T-helper 17 cell (primary cell): ENCODE results near the gene MAB21L3. TPM values are rescaled to one million over a fixed set of nuclear protein-coding genes. Genes with fewer than 3 reads are reported as not detected.

ENCODE experiments used
- ATAC-seq: fragments of 150-1000 bp; cut with Tn5 transposase; 2 replicates; pipeline ENCODE4 v1.10.0; 2021; ENCODE audit warnings: mild to moderate bottlenecking, moderate library complexity
- DNase-seq, 3 donors: peaks; one replicate each; pipeline versions ENCODE4 v3.0.0 to v3.0.0-alpha.2; 2020 to 2021
- H3K9me3 ChIP-seq: one replicate; pipeline ENCODE4 v1.7.0; 2013; ENCODE audit warnings: low read length, mild to moderate bottlenecking; ENCODE audit not compliant: control insufficient read depth, poor library complexity, severe bottlenecking
- H3K27ac Mint-ChIP-seq: one replicate; pipeline ENCODE4 v1.8.0; 2022; ENCODE audit warnings: mild to moderate bottlenecking, moderate library complexity, mixed read lengths
- H3K27me3 Mint-ChIP-seq: one replicate; pipeline ENCODE4 v1.8.0; 2022; ENCODE audit warnings: mixed read lengths
- H3K36me3 Mint-ChIP-seq: one replicate; pipeline ENCODE4 v1.8.0; 2022; ENCODE audit warnings: low read depth, mixed read lengths
- H3K4me1 Mint-ChIP-seq: one replicate; pipeline ENCODE4 v1.8.0; 2022; ENCODE audit warnings: mild to moderate bottlenecking, mixed read lengths
- H3K4me3 Mint-ChIP-seq: one replicate; pipeline ENCODE4 v1.8.0; 2022; ENCODE audit warnings: mild to moderate bottlenecking, moderate library complexity, mixed read lengths
- total RNA-seq, 4 donors: library from RNA in 2 of 4; stranded (reverse) in 2 of 4; gene quantifications; one replicate each; pipeline ENCODE4 v1.2.3 and lab custom pipeline; 2022 to 2026

Gene MAB21L3
- not detected for total RNA-seq
- 0 reads per million in 2 donors for total RNA-seq (lab: John Stamatoyannopoulos, UW)

DNA sequence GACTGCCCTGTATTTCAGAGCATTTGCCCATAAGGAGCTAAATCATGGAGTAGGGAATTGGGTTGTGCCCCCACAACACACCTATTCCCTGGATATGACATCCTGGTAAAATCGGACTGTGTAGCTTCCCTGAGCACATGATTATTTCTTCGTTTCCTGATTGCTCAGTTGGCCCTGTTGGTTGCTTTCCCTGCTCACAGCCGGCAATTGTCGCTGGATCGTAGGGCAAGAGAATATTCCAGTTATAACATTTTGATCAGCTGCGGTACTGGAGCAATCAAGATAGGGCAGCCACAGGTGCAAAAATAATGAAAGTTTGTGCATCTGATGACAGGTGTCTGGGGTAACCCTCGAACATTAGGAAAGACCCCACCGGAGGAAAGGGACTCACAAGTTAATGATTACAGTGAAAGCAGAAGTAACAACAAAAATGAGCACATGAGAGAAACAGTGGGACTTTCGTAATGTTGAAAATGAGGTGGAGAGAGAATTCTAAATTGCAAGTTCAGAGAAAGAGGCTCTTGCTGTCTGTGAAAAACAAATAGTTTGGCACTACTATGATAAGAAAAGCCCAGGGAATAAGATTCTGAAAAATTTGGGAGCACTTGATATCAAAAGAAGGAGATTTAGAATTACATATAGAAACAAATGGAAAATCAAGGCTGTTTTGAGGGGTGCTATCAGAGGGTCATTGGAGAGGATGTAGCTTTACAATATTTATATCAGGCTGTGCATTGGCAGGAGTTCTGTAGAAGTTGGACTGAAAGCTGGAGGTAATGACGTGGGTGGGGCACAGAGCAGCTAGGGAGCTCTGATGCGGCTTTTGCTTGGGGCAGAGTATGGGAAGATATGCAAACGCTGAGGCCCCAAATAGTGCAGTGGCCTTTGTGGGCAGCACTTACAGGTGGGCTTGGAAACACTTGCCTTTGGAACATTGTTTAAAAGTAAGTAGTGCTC, at the start of gene MAB21L3:
MAB21L3 (plus strand) TSS at position 833 of the 957 bp plus-strand sequence. CDS start 1,217 bp downstream, outside the sequence.
- ATAC-seq (no peak), DNase-seq (no peak)
- H3K9me3 ChIP-seq, result no peaks in the 10 kb centered on the region
- H3K36me3 Mint-ChIP-seq, result no peaks in the 10 kb centered on the region
- H3K4me1 Mint-ChIP-seq, result peaks cover 3% of the 10 kb centered on the region
- no peak within 1 kb of the TSS for H3K4me3 Mint-ChIP-seq
- H3K27ac Mint-ChIP-seq, result no peak within 1 kb of the TSS
- peaks cover 58% of the 10 kb centered on the region for H3K27me3 Mint-ChIP-seq

DNA sequence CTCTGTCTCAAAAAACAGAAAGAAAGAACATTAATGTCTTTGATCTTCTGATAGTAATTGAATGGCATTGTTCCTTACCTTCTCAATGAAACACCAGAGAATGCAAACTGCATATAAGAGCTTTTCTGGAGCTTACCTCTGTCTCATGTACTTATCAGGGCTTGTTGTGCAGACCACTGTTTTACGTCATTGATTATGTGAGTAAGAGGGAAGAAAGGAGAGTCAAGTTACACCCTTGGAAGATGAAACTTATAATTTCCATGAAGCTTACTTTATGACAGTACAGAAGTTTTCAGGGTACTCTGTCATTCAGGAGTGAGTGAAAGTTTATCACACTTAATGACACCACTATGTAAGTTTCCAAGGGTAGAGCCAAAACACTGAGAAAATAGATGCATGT, 49.0 kb upstream of the MAB21L3 start:
- Mint-ChIP-seq H3K27ac (no peak overlapping the region), H3K4me3 (no peak overlapping the region), H3K27me3 (peaks cover 6% of the 10 kb centered on the region), H3K36me3 (peaks cover 2% of the 10 kb centered on the region), H3K4me1 (no peaks in the 10 kb centered on the region)
- DNase-seq, result no peak
- no peak for ATAC-seq
- H3K9me3 ChIP-seq, result no peaks in the 10 kb centered on the region

DNA sequence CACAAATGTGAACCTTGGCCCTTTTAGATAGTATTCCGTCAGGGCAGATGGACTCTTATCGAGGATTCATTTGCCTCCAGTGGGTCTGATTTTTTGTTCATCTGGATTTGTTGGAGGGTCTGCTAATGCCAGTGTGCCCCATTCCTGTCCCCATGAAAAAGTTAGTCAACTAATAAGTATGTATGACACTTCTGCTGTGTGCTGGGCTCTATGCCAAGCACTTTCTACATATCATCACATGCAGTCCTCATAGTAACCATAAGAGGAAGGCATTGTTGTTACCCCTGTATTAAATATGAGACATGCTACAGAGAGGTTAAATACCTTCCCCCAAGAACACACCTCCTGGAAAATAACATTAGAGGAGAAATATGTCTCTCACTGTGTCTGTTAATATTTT, 46.6 kb upstream of the MAB21L3 start:
- Mint-ChIP-seq H3K27me3 (peaks cover 6% of the 10 kb centered on the region), H3K36me3 (peaks cover 2% of the 10 kb centered on the region), H3K4me3 (no peak overlapping the region), H3K4me1 (no peaks in the 10 kb centered on the region), H3K27ac (no peak overlapping the region)
- ATAC-seq (no peak), DNase-seq (no peak)
- H3K9me3 ChIP-seq, result no peaks in the 10 kb centered on the region

DNA sequence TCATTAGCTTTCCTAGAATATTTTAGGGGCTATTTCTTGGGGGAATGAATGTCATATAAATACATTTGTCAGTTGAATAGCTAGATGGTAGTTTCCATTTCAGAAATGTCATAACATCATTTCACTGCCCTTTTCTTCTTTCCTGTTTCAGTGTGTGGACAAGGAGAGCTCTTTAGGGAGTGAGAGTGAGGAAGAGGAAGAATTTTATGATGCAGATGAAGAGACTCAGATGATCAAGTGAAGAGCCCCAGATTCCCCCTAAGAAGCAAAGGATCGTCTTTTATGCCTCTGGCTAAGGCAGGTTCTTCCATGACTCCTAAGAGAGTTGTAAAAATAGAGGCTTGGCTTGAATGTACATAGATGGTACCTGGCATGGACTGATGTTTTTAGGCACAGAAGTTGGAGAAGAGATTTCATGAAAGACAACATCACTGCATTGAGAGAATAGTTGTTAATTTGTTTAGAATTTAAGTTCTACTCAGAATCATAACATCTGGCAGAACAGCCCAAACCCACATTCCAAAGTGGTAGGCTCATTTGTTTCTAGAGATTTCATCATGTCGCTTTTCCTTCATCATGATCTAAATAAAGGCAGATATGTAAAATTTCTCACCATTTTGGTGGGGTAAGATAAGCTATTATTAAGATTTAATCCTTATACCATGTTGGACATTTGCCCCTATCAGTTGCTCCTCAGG, 44.2 kb upstream of the MAB21L3 start:
- DNase-seq (no peak), ATAC-seq (no peak)
- H3K9me3 ChIP-seq, result no peaks in the 10 kb centered on the region
- Mint-ChIP-seq H3K4me1 (no peaks in the 10 kb centered on the region), H3K27ac (no peak overlapping the region), H3K4me3 (no peak overlapping the region), H3K27me3 (peaks cover 6% of the 10 kb centered on the region), H3K36me3 (peaks cover 2% of the 10 kb centered on the region)

DNA sequence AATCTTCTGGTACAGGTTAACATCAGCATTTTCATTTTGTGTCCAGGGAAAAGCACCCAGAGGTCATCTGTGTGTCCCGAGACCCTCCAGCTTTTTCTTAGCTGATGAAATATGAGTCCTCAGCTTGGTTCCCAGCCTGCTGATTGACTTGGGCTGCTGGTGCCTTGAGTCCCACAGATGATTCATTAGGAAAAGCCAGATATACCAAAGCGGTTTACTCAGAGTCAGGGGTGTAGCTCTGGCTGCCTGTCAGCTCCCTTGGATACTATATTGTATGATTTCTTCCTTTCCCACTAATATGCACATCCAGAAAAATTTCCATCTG, 43.7 kb upstream of the MAB21L3 start:
- no peaks in the 10 kb centered on the region for H3K9me3 ChIP-seq
- no peak overlapping the region for H3K27ac Mint-ChIP-seq
- H3K36me3 Mint-ChIP-seq, result peaks cover 2% of the 10 kb centered on the region
- no peaks in the 10 kb centered on the region for H3K4me1 Mint-ChIP-seq
- no peak overlapping the region for H3K4me3 Mint-ChIP-seq
- peaks cover 6% of the 10 kb centered on the region for H3K27me3 Mint-ChIP-seq
- no peak for ATAC-seq
- DNase-seq, result no peak

DNA sequence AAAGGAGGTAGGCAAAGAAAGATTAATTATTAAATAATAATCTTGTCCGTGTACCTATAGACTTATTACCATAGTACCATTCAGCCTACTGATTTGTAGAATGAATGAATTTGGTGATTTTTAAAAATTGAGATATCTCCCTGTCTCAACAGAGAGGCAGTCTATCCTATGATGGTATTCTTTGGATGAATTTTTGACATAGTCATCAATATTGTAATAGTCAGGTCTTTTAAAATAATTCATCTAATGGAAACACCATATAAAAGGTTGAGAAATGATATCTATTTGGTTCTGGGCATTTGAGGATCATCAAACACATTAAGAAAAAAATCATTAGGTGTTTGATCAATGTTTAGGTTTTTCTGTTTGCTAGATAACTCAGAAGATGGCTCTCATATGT, 35.6 kb upstream of the MAB21L3 start:
- H3K4me1 Mint-ChIP-seq, result no peaks in the 10 kb centered on the region
- ATAC-seq (no peak), DNase-seq (no peak)
- H3K9me3 ChIP-seq, result no peaks in the 10 kb centered on the region
- H3K27ac Mint-ChIP-seq, result no peak overlapping the region
- no peaks in the 10 kb centered on the region for H3K36me3 Mint-ChIP-seq
- no peak overlapping the region for H3K4me3 Mint-ChIP-seq
- peaks cover 6% of the 10 kb centered on the region for H3K27me3 Mint-ChIP-seq

DNA sequence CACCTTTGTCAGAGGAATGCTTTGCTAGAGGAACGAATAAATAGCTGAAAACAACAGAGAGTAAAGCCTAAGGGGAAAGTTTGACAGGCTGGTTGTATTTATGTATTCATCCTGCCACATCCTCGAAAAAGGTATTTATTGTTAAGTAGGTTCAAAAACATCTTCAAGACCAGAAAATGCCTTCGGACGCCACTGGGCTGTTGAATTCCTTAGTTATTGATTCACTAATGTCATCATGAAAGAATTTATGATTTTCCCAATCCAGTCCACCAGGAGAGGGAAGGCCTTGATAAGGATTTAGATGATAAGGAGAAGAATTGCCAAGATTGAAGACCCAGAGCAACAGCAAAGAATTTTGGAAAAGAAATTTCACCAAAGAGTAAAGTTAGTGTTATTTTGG, 35.2 kb upstream of the MAB21L3 start:
- no peaks in the 10 kb centered on the region for H3K9me3 ChIP-seq
- Mint-ChIP-seq H3K4me3 (no peak overlapping the region), H3K27me3 (peaks cover 6% of the 10 kb centered on the region), H3K36me3 (no peaks in the 10 kb centered on the region), H3K4me1 (no peaks in the 10 kb centered on the region), H3K27ac (no peak overlapping the region)
- ATAC-seq (no peak), DNase-seq (no peak)

DNA sequence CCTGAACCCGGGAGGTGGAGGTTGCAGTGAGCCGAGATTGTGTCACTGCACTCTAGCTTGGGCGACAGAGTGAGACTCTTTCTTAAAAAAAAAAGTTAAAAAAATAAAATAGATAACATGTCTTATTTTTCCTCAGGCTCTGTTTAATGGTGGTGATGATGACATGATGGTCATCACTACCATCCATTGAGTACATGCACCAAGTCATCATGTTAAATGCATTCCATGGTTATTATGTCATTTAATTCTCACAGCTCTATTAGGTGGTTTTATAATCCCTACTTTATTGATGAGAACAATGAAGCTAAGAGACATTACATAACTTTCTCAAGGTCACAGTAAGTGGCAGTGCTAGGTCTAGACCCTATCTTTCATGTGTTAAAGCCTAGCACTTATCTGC, 34.4 kb upstream of the MAB21L3 start:
- Mint-ChIP-seq H3K4me3 (no peak overlapping the region), H3K27me3 (peaks cover 6% of the 10 kb centered on the region), H3K27ac (no peak overlapping the region), H3K4me1 (no peaks in the 10 kb centered on the region), H3K36me3 (no peaks in the 10 kb centered on the region)
- H3K9me3 ChIP-seq, result no peaks in the 10 kb centered on the region
- DNase-seq (no peak), ATAC-seq (no peak)

DNA sequence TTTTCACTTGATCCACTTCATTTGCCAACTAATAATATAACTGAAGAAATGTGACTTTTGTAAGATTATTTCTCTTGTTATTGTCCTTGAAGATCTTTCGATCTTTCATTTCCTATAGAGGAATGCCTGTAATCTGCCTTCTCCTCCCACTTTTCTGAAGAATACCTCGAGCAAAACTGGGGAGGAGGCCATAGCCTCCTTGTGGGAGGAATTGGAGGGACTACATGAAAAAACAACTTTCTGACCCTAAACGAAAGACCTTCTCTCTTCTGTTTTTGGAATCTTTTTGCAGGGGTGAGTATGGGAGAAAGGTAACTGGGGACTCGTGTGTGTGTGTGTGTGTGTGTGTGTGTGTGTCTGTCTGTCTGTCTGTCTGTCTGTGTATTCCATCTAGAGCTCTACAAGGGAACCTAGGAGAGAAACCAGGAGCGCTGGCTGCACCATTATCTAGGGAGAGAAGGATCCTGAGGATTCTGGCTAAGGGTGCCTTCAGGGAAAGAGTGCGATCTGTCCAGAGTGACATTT, 32.4 kb upstream of the MAB21L3 start:
- peaks cover 6% of the 10 kb centered on the region for H3K27me3 Mint-ChIP-seq
- no peak overlapping the region for H3K27ac Mint-ChIP-seq
- H3K4me1 Mint-ChIP-seq, result no peaks in the 10 kb centered on the region
- ATAC-seq (no peak), DNase-seq (no peak)
- no peaks in the 10 kb centered on the region for H3K36me3 Mint-ChIP-seq
- no peak overlapping the region for H3K4me3 Mint-ChIP-seq
- H3K9me3 ChIP-seq, result no peaks in the 10 kb centered on the region

DNA sequence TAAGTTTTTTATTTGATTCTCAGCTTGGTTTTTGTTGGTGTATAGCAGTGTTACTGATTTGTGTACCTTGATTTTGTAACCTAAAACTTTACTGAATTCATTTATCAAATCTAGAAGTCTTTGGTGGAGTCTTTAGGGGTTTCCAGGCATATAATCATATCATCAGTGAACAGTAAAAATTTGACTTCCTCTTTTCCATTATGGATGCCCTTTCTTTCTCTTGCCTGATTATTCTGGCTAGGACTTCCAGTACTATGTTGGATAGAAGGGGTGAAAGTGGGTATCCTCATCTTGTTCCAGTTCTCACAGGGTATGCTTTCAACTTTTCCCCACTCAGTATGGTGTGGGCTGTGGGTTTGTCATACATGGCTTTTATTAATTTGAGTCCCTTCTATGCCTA, 23.6 kb upstream of the MAB21L3 start:
- H3K4me3 Mint-ChIP-seq, result no peak overlapping the region
- DNase-seq, result no peak
- ATAC-seq, result no peak
- peaks cover 3% of the 10 kb centered on the region for H3K36me3 Mint-ChIP-seq
- H3K9me3 ChIP-seq, result peaks cover 12% of the 10 kb centered on the region
- H3K4me1 Mint-ChIP-seq, result no peaks in the 10 kb centered on the region
- peaks cover 11% of the 10 kb centered on the region for H3K27me3 Mint-ChIP-seq
- H3K27ac Mint-ChIP-seq, result no peak overlapping the region

DNA sequence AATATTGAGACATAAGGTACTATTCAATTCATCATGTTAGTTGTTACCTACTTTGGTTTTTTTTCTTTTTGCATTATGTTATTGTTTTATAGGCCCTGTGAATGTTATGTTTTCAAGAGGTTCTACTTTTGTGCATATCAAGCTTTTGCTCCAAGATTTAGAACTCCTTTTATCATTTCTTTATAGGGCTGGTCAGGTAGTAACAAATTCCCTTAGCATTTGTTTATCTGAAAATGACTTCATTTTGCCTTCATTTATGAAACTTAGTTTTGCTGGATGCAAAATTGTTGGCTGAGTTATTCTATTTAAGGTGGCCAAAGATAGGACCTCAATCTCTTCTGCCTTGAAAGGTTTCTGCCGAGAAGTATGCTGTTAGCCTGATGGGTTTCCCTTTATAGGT, 21.3 kb upstream of the MAB21L3 start:
- Mint-ChIP-seq H3K4me1 (no peaks in the 10 kb centered on the region), H3K27ac (no peak overlapping the region), H3K4me3 (no peak overlapping the region), H3K36me3 (peaks cover 3% of the 10 kb centered on the region), H3K27me3 (peaks cover 11% of the 10 kb centered on the region)
- peaks cover 12% of the 10 kb centered on the region for H3K9me3 ChIP-seq
- DNase-seq (no peak), ATAC-seq (no peak)

DNA sequence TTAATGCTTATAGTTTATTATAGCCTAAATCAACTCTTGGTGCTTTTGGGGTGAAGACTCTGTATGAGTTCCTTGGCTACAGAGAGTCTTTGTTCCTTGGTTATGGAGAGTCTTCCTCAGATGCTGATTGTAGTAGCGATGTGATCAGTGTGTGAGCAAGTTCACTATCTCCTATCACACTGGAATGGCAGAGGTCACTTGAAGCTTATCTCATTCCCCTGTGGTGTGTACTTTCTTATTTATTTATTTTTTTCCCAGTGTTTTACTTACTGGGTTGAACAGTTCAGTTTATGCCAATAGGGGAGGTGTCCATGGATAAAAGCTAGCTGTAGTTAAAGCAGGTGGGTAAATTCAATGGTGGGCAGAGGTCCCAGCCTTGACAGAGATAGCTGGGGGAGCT, 20.1 kb upstream of the MAB21L3 start:
- H3K27me3 Mint-ChIP-seq, result peaks cover 11% of the 10 kb centered on the region
- no peaks in the 10 kb centered on the region for H3K4me1 Mint-ChIP-seq
- ATAC-seq (no peak), DNase-seq (no peak)
- no peak overlapping the region for H3K27ac Mint-ChIP-seq
- H3K4me3 Mint-ChIP-seq, result no peak overlapping the region
- H3K9me3 ChIP-seq, result peaks cover 12% of the 10 kb centered on the region
- H3K36me3 Mint-ChIP-seq, result peaks cover 3% of the 10 kb centered on the region

DNA sequence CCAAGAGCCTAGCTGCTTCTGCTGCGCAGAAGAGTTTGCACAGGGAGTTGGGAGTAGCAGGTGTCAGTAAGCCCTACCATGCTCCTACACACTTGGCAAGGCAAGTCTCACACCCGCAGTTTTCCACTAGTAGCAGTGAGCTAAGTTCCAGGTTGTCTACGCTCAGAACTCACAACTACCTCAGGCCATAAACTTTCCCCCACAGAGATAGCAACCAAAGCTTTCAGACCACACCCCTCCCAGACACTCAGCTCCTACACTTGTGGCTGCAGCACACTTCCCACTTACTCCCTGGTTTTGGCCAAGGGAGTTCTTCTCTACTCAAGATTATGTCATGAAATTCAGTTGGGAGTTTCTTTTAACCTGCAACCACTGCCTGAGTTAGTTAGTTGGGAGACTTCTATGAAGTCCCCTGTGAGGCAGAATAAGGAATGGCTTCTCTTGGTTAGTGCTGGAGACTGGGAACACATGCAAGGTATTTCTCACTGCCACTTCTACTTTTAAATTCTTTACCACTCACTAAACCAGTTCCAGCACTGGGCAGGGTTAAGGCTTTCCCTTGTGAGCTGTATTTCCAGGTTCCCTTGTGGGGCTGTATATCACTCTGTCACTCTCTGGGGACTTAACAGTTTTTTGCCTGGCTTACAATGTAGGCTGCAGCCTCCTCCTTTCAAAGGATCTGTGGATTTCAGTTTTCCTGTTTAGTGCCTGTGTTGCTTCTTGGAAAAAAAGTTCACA, 18.3 kb upstream of the MAB21L3 start:
- Mint-ChIP-seq H3K4me1 (no peaks in the 10 kb centered on the region), H3K27me3 (no peaks in the 10 kb centered on the region), H3K36me3 (peaks cover 2% of the 10 kb centered on the region), H3K4me3 (no peak overlapping the region), H3K27ac (no peak overlapping the region)
- peaks cover 12% of the 10 kb centered on the region for H3K9me3 ChIP-seq
- DNase-seq, result no peak
- ATAC-seq, result no peak
